K562 (cell line): ENCODE results near the gene NR1H3. TPM values are rescaled to one million over a fixed set of nuclear protein-coding genes. Genes with fewer than 3 reads are reported as not detected.

ENCODE experiments used
- ATF1 ChIP-seq, 2 experiments: fragments of 450-650 bp in 1 of 2; IDR thresholded peaks; 2 replicates each; pipeline ENCODE4 v1.6.1; 2016; ENCODE audit warnings: missing compliant biosample characterization in 1 of 2, missing genetic modification characterization in 1 of 2
- BHLHE40 ChIP-seq: IDR thresholded peaks from 2 replicates; pipeline ENCODE4 v1.6.1; 2011; ENCODE audit warnings: low read length, improper control_type of control experiment
- LEF1 ChIP-seq: fragments of 450-650 bp; IDR thresholded peaks from 2 replicates; pipeline ENCODE4 v1.6.1; 2016; ENCODE audit warnings: mild to moderate bottlenecking
- REST ChIP-seq, 2 experiments: fragments of 450-650 bp; formaldehyde crosslinking in 1 of 2; IDR thresholded peaks; 2 replicates each; pipeline versions ENCODE4 v1.4.0 to v1.6.1; 2014 to 2020; ENCODE audit warnings: mild to moderate bottlenecking in 2 of 2, borderline replicate concordance in 1 of 2, low read depth in 1 of 2
- RREB1 ChIP-seq: fragments of 250-450 bp; sonication (Bioruptor Pico); IDR thresholded peaks from 2 replicates; pipeline ENCODE4 v1.4.0; 2020
- SMARCA4 ChIP-seq: fragments of 450-650 bp; IDR thresholded peaks from 2 replicates; pipeline ENCODE4 v1.6.1; 2016
- ZFP30 ChIP-seq: fragments of 250-450 bp; sonication (Bioruptor Pico); IDR thresholded peaks from 2 replicates; pipeline ENCODE4 v1.8.0; 2022; ENCODE audit warnings: moderate library complexity, mild to moderate bottlenecking, inconsistent platforms, borderline replicate concordance
- ZNF175 ChIP-seq: fragments of 200-800 bp; sonication (Bioruptor generic); IDR thresholded peaks from 2 replicates; pipeline ENCODE4 v1.6.1; 2016; ENCODE audit warnings: low read depth, mild to moderate bottlenecking, missing genetic modification characterization, missing compliant biosample characterization
- ZNF76 ChIP-seq: fragments of 250-450 bp; sonication (Bioruptor Pico); IDR thresholded peaks from 2 replicates; pipeline ENCODE4 v1.4.0; 2020; ENCODE audit warnings: mild to moderate bottlenecking, moderate library complexity, borderline replicate concordance
- ZNF766 ChIP-seq: fragments of 200-800 bp; sonication (Bioruptor generic); conservative IDR thresholded peaks from 2 replicates; pipeline ENCODE4 v1.6.1; 2016; ENCODE audit warnings: missing genetic modification characterization, missing compliant biosample characterization
- ZSCAN32 ChIP-seq: fragments of 450-650 bp; formaldehyde crosslinking; IDR thresholded peaks from 2 replicates; pipeline ENCODE4 v1.4.0; 2020; ENCODE audit warnings: mild to moderate bottlenecking, moderate library complexity
- polyA plus RNA-seq, 8 experiments: library from polyadenylated mRNA; depleted of rRNA in 4 of 8; stranded (reverse) in 5 of 8; unstranded in 3 of 8; fragments of >200 nt; fragmentation: Nextera tagmentation in 2 of 8; fragmentation: Illumina TruSeq in 1 of 8; extraction: Ambion mirVana in 2 of 8; extraction: Trizol in 1 of 8; gene quantifications; 2 replicates each; pipeline versions ENCODE4 v1.2.1 to v1.2.3, GENCODE V29; 2011 to 2014; ENCODE audit warnings: inconsistent platforms in 1 of 8, missing spikeins in 1 of 8
- total RNA-seq, 7 experiments: library from RNA; depleted of rRNA in 6 of 7; stranded (reverse); fragments of >200 nt in 6 of 7; fragmentation: Illumina TruSeq in 2 of 7; extraction: Trizol in 2 of 7; gene quantifications; 2 replicates each; pipeline versions ENCODE4 v1.2.1 to v1.2.3, GENCODE V29; 2011 to 2021; ENCODE audit warnings: low replicate concordance in 1 of 7
- TF ChIP-seq, protein P1 (sequence below): fragments of 250-450 bp; sonication (Bioruptor Pico); IDR thresholded peaks from 2 replicates; pipeline ENCODE4 v1.8.0; 2022; ENCODE audit warnings: moderate library complexity, mild to moderate bottlenecking, inconsistent platforms

Gene NR1H3
- total and polyA plus RNA-seq, 9 of the 15 experiments (the other 6 are each of a cell fraction or from before 2014, with no cell fraction given) = 8.2 to 26.0 (median 11.9) TPM

GRCh38 chr11:47270331-47271271, 12.8 kb downstream of the NR1H3 start (continued):
- TF ChIP-seq REST (IDR thresholded peaks at IDR 0.05; ENCODE audit: borderline replicate concordance) (peak; percentile 15; the same call in 1 of the 2 replicates), REST (CRISPR knock-in tag; IDR thresholded peaks at IDR 0.05; ENCODE audit: low read depth) (no peak), SMARCA4 (0 out of 2 replicates have a peak, but pooled peaks have one; percentile 31), ZFP30 (CRISPR knock-in tag) (no peak), ZSCAN32 (no peak), ATF1 (CRISPR knock-in tag; IDR thresholded peaks at IDR 0.05) (no peak), ATF1 (tag; IDR thresholded peaks at IDR 0.05) (peak; percentile 78), ZNF175 (CRISPR knock-in tag) (no peak), LEF1 (0 out of 2 replicates have a peak, but pooled peaks have one; percentile 19), ZNF76 (CRISPR knock-in tag) (no peak), ZNF766 (no peak), BHLHE40 (no peak), RREB1 (peak; percentile 88; the same call in 1 of the 2 replicates)
- TF ChIP-seq, protein P1, sequence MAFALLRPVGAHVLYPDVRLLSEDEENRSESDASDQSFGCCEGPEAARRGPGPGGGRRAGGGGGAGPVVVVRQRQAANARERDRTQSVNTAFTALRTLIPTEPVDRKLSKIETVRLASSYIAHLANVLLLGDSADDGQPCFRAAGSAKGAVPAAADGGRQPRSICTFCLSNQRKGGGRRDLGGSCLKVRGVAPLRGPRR (CRISPR knock-in tag) = no peak
